Hepatocyte (in vitro differentiated cells): Measurements from ENCODE around the gene CC2D1A.

Experiments
- CTCF ChIP-seq: fragments of 200-600 bp; sonication (generic); IDR thresholded peaks from 2 replicates; pipeline ENCODE4 v1.5.1; 2016; ENCODE audit warnings: antibody characterized with exemption, mild to moderate bottlenecking; ENCODE audit not compliant: poor library complexity
- EZH2 ChIP-seq: fragments of 200-600 bp; sonication (generic); IDR thresholded peaks from 2 replicates; pipeline ENCODE4 v1.6.1; 2016; ENCODE audit warnings: antibody characterized with exemption, mild to moderate bottlenecking, borderline replicate concordance
- EZH2phosphoT487 ChIP-seq: fragments of 200-600 bp; sonication (generic); IDR thresholded peaks from one replicate; pipeline ENCODE4 v1.6.1; 2018; ENCODE audit warnings: antibody characterized with exemption, mild to moderate bottlenecking, low read depth, moderate library complexity; ENCODE audit not compliant: unreplicated experiment, severe bottlenecking

GRCh38 chr19:13979686-13980085 is 73.7 kb downstream of the CC2D1A start:
- no peak for TF ChIP-seq EZH2
- TF ChIP-seq CTCF, result no peak
- no peak for TF ChIP-seq EZH2phosphoT487
